Sigmoid colon (tissue), 7 donors: ENCODE results near the gene STK17A. TPM values are rescaled to one million over a fixed set of nuclear protein-coding genes. Genes with fewer than 3 reads are reported as not detected.

Experiments
- DNase-seq: peaks from one replicate; pipeline ENCODE4 v3.0.0-alpha.2; 2019
- H3K27ac ChIP-seq, 4 donors: fragments of 200-600 bp; sonication (generic); one replicate each; pipeline ENCODE4 v1.5.1; 2016 to 2019; ENCODE audit warnings: mild to moderate bottlenecking in 1 of 4
- H3K27me3 ChIP-seq, 3 donors: fragments of 200-600 bp; sonication (generic); one replicate each; pipeline ENCODE4 v1.5.1; 2019; ENCODE audit warnings: mild to moderate bottlenecking in 1 of 3
- H3K36me3 ChIP-seq, 4 donors: fragments of 200-600 bp; sonication (generic); one replicate each; pipeline ENCODE4 v1.5.1; 2016 to 2019
- H3K4me1 ChIP-seq, 4 donors: fragments of 200-600 bp; sonication (generic); one replicate each; pipeline ENCODE4 v1.5.1; 2017 to 2019
- H3K4me3 ChIP-seq, 4 donors: fragments of 200-600 bp; sonication (generic); one replicate each; pipeline ENCODE4 v1.5.1; 2017 to 2019; ENCODE audit warnings: mild to moderate bottlenecking in 2 of 4, moderate library complexity in 1 of 4
- H3K9me3 ChIP-seq, 4 donors: fragments of 200-600 bp in 3 of 4; sonication (generic) in 3 of 4; one replicate each; pipeline versions ENCODE4 v1.5.1 to v1.6.1; 2013 to 2019
- POLR2A ChIP-seq, 2 donors: fragments of 450-650 bp; IDR thresholded peaks; one replicate each; pipeline ENCODE4 v1.6.1; 2016; ENCODE audit warnings: antibody characterized with exemption in 2 of 2, mild to moderate bottlenecking in 2 of 2, moderate library complexity in 2 of 2
- POLR2AphosphoS5 ChIP-seq, 4 donors: sonication (generic); formaldehyde crosslinking; IDR thresholded peaks; one replicate each; pipeline ENCODE4 v1.6.1; 2017; ENCODE audit warnings: antibody characterized with exemption in 4 of 4
- WGBS, 2 donors: extraction: QIAGEN DNeasy Blood & Tissue Kit; methylation state at CpG; one replicate each; pipeline ENCODE4 v1.1.7; 2013; 5-methylcytosine and 5-hydroxymethylcytosine counted together
- intact Hi-C: fragments of 100-400 bp; cut with DNase I; formaldehyde crosslinking; loops from one replicate; pipeline ENCODE4 v1.15.1; 2023
- polyA plus RNA-seq, 3 donors: library from polyadenylated mRNA; stranded (reverse); fragments of 200-250 nt; gene quantifications; one replicate each; pipeline ENCODE4 v1.2.3, GENCODE V29; 2013
- total RNA-seq, 4 donors: library from RNA; depleted of rRNA; stranded (reverse); fragments of >200 nt; gene quantifications; one replicate each; pipeline ENCODE4 v1.1.0, GENCODE V29; 2016
- donor health status: healthy with polysubstance abuse.
- donor health status: Bipolar disorder and iron deficiency.
- donor health status: healthy.

The STK17A gene
- total and polyA plus RNA-seq, 7 donors = 9.3 to 29.6 (median 16.8) TPM

GRCh38 chr7:43674559-43675436 is 91.9 kb downstream of the STK17A start:
- Histone ChIP-seq H3K27me3 (no peaks in the 10 kb centered on the region), H3K4me1 (peaks cover 0 to 25% (median 22%) of the 10 kb centered on the region in 4 donors), H3K9me3 (no peaks in the 10 kb centered on the region), H3K36me3 (no peaks in the 10 kb centered on the region), H3K27ac (peak overlapping the region in 1 of 4 donors; percentile 16), H3K4me3 (no peak overlapping the region)
- intact Hi-C loops = no loop called here
- DNase-seq = no peak
- WGBS, 2 donors = 43 to 54% methylated on average over 4 of the region's 4 CpGs
- TF ChIP-seq POLR2AphosphoS5 (IDR thresholded peaks at IDR 0.05) (peak in 2 of 4 donors; percentile 7 to 39), POLR2A (IDR thresholded peaks at IDR 0.05) (no peak)

Other genes starting within 250 kb of the STK17A start
- 10 to 100 TPM; 36.0 to 61.2 (median 42.9) TPM for gene COA1, start 146.4 kb downstream of the STK17A start, total RNA-seq
- gene COA1, start 146.4 kb downstream of the STK17A start, polyA plus RNA-seq = 10 to 100 TPM; 31.2 to 46.1 (median 36.3) TPM
- 100 to 1,000 TPM in 2 of 4 donors, 10 to 100 TPM in 2; 60.4 to 105 (median 94.0) TPM for gene BLVRA, start 175.6 kb downstream of the STK17A start, total RNA-seq
- 10 to 100 TPM; 22.9 to 35.4 (median 27.9) TPM for gene BLVRA, start 175.6 kb downstream of the STK17A start, polyA plus RNA-seq